Anterior cingulate cortex (tissue), 58 donors: ENCODE results near the gene GPX8.

Source experiments
- DNase-seq, 58 donors: peaks; one replicate each; lab custom pipeline; 2025; lab: John Stamatoyannopoulos, UW

Gene GPX8

GRCh38 chr5:55172051-55172899, 12.3 kb downstream of the GPX8 start:
- peak in 24 of 58 donors; percentile 2 to 66 (median 12) for DNase-seq

GRCh38 chr5:55172937-55173686, 13.1 kb downstream of the GPX8 start, which contains the start of gene CDC20B:
Gene CDC20B, minus strand, starts transcription at chr5:55173177. Its CDS starts 177 bp downstream, at chr5:55173000.
- DNase-seq = peak in 22 of 58 donors; percentile 2 to 37 (median 18)

GRCh38 chr5:55173687-55174230, 13.8 kb downstream of the GPX8 start:
- no peak for DNase-seq

- DNase-seq = no peak
Observed at GRCh38 chr5:55175781-55176175, 15.8 kb downstream of the GPX8 start.

- DNase-seq = no peak
Observed at GRCh38 chr5:55176176-55176818, 16.3 kb downstream of the GPX8 start.

GRCh38 chr5:55177078-55177477, 17.1 kb downstream of the GPX8 start:
- no peak for DNase-seq

- no peak for DNase-seq
Observed at GRCh38 chr5:55180016-55180415, 20.0 kb downstream of the GPX8 start.

GRCh38 chr5:55187370-55187769, 27.4 kb downstream of the GPX8 start:
- DNase-seq = no peak

GRCh38 chr5:55188656-55189540, 28.9 kb downstream of the GPX8 start:
- DNase-seq = no peak

GRCh38 chr5:55191165-55191564, 31.2 kb downstream of the GPX8 start:
- DNase-seq = no peak

- DNase-seq = no peak
Observed at GRCh38 chr5:55205001-55205400, 45.0 kb downstream of the GPX8 start.

- no peak for DNase-seq
Observed at GRCh38 chr5:55211184-55211874, 51.4 kb downstream of the GPX8 start.
